Measurements from ENCODE around the gene ECSIT.

ECSIT gene

GRCh38 chr19:11499220-11499726, 29.7 kb downstream of the ECSIT start:
- DNase-seq: no peak

- DNase-seq: peak; percentile 73 to 78
Observed at GRCh38 chr19:11496391-11497163, 32.4 kb downstream of the ECSIT start.

GRCh38 chr19:11495885-11496284, 33.0 kb downstream of the ECSIT start:
- DNase-seq: no peak

- no peak for DNase-seq
Observed at GRCh38 chr19:11495481-11495880, 33.5 kb downstream of the ECSIT start.

GRCh38 chr19:11494634-11495285, 34.2 kb downstream of the ECSIT start:
- no peak for DNase-seq

GRCh38 chr19:11489378-11489777, 39.6 kb downstream of the ECSIT start:
- DNase-seq: no peak

- DNase-seq: no peak
Observed at GRCh38 chr19:11486661-11487503, 42.1 kb downstream of the ECSIT start.

- no peak for DNase-seq
Observed at GRCh38 chr19:11485245-11485837, 43.6 kb downstream of the ECSIT start.

- no peak for DNase-seq
Observed at GRCh38 chr19:11483366-11484111, 45.4 kb downstream of the ECSIT start.

- DNase-seq: peak; percentile 88 to 92
Observed at GRCh38 chr19:11482384-11483050, 46.4 kb downstream of the ECSIT start.

- peak; percentile 76 to 81 for DNase-seq
Observed at GRCh38 chr19:11481534-11482383, 47.2 kb downstream of the ECSIT start.

GRCh38 chr19:11480715-11481533, 48.0 kb downstream of the ECSIT start, which contains the start of gene ELAVL3:
Gene ELAVL3, minus strand, starts transcription at chr19:11481046. Its CDS starts 438 bp downstream, at chr19:11480608.
- peak in 1 of 2 donors; percentile 29 for DNase-seq

GRCh38 chr19:11479898-11480714, 48.8 kb downstream of the ECSIT start:
- no peak for DNase-seq

GRCh38 chr19:11479090-11479897, 49.6 kb downstream of the ECSIT start:
- peak in 1 of 2 donors; percentile 64 for DNase-seq

GRCh38 chr19:11478167-11479089, 50.5 kb downstream of the ECSIT start:
- DNase-seq: no peak

- DNase-seq: no peak
Observed at GRCh38 chr19:11475861-11476260, 53.1 kb downstream of the ECSIT start.
